ENCODE measurements around the gene PACRG. TPM values are rescaled to one million over a fixed set of nuclear protein-coding genes. Genes with fewer than 3 reads are reported as not detected.
A peak's percentile ranks its signal among the peaks of the same experiment; 100 is the strongest.

The PACRG gene
- total RNA-seq, 1 donor from 2014 or later: 8.2 TPM

DNA sequence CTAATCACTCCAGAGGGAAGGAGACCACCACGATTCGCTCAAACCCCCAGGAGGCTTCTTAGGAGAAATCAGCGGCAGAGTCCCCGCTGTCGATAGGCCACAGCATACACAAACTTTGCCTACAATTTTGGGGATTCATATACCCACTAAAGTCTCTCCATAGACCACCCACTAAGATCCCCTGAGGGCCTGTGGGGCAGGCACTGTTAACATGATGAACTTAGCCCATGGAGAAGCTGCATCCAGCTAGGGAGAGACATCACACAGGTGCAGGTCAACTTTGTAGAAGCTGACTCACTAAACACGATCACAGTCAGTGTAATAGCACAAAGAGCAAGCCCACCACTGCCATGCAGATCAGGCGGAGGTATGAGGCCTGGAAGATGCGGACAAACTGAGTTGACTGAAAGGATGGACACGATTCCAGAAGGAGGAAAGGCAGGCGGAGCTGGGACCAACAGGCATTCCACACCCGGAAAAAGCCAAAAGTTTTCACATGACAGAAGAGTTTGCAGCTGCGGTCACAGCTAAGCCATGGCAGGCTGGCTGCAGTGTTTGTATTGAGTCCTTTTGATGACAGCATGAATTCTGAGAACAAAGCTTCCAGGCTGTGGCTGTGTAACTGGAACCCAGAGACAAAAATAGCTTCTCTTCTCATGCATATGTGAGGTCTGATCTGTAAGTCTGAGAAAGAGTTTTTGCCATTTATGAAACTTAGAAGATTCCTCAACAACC, 611.1 kb downstream of the PACRG start:
- peak; percentile 60 for DNase-seq
- peak; percentile 71 for ATAC-seq

DNA sequence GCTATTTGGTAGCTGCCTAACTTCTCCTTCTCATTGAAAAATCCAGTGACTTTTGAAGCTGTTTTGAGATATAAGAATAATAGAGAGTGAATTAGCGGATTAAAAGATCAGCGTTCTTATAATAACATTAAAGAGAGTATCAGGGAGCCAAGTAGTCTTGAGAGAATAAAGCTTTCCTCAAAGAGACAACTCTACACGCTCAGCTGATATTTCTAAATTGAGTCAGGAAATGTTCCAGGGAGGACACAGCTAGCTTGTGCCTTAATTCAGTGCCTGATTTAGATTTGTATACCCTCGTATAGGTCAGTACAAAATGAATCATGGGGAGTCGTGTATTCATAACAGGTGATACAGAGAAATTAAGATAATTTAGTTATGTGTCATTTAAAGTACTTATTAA, 611.7 kb downstream of the PACRG start:
- intact Hi-C loops (cut with micrococcal nuclease): no loop called here
- DNase-seq (no peak), ATAC-seq (peak; percentile 18)

More for the DNA sequence above, 611.1 kb downstream of the PACRG start:
- intact Hi-C loops (cut with micrococcal nuclease): no loop called here

DNA sequence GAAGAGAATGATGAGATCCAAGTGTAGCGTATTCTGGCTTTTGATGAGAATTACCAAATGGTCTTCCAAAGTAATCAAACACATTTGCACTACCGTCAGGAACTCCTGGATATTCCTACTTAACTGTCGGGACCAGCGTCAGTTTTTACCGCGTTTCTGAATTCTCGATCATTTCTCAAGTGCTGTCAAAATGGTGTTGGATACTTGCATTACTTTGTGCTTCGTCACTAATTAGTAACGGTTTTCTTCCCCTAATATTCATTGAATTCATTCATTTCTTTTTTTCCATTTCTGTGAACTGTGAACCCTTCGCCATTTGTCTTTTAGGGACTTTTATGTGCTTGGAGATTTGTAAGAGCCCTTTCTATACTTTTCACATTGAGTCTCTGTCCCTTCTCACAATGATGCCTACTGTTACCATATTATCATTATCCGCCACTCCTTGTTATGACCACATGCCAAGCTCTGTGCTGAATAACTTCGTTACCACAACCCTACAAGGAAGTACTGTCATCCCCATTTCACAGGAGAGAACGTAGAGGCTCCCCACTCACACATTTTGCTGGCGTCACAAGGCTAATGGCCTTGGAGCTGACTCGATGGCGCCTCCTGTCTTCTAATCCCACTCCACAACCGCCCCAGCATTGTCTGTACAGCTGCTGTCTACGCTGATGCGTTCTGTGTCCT, 612.6 kb downstream of the PACRG start:
- no peak for ATAC-seq
- intact Hi-C loops (cut with micrococcal nuclease): loop anchor here (10.0 kb wide), 1 partner anchor 64 kb away; no protein-coding TSS in a partner anchor
- no peak for DNase-seq

DNA sequence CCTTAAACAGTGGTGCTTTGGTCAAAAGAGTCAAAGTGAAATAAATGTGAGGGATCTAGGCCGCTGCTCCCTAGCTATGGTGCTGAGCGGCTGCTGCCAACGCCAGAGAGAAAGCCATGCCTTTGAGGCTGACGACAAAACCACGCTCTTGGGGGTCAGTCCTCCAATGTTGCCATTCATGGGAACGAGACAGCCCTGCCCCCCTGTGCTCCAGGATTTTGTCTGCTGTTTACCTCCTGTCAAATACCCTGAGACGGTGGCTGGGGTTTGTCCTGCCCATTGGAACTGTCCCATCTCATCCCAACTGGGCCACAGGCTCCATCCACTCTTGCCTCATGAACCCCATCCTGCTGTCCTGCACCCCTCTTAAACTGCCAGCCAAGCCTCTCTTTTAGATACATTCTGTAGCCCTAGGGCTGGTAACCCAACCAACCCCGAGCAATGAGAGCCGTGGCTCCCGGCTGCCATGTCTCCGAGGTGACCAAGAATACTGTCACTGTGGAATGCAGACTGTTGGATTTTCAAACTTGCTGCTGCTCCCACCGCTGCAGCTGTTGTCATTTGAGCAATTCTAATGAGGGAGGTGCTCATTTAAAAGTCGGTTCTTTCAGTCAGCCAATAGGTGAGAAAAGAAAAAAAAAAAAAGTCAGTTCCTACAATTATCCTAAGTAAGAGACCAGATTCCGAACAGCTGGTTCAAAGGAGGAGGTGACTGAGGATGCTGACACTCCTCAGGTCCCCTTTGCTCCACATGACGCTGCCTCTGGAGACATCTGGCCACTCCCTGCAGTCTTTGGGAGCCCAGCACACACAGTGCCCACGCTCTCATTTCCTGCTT, 613.7 kb downstream of the PACRG start:
- intact Hi-C loops (cut with micrococcal nuclease): loop anchor here (10.0 kb wide), 1 partner anchor 63 kb away; no protein-coding TSS in a partner anchor
- ATAC-seq (no peak), DNase-seq (no peak)

DNA sequence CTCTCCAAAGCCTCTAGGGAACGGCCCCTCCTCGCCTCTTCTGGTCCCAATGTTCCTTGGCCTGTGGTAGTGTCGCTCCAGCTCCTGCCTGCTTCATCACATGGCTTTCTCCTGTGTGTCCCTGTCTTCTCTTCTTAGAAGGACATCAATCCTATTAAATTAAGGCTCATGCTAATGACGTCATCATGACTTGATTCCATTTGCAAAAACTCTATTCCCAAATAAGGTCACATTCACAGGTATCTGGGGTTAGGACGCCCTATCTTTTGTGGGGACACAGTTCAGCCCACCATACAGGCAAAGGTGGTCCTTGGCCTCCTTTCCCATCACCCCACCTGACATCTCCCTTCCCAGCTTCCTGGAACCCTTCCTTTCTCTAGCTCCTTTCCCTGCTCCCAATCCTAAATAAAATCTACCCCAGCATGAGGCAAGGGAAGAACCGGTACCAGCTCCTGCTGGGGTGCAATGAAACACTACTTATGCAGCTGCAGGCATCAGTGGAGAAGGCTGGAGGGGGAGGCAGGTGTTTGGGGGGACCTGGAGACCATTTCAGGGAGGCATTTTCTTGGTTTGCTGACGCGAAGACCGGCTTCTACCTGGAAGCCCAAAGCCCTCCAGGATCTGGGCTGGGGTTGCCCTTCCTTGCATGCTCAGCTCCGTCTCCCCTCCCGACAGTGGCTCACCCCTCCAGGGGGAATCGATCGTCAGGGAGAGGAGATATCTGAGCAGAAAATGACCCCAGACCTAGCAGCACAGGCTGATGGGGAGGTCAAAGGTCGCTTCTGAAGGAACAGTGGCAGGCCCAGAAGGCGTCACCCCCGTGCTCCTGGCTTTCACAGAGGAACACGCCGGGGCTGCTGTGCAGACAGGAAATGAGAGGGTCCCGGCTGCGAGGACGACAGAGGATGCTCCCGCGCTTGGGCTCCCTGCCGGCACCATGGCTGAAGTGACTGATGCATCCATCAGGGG, 615.1 kb downstream of the PACRG start:
- intact Hi-C loops (cut with micrococcal nuclease): loop anchor here (10.0 kb wide), 1 partner anchor 62 kb away; no protein-coding TSS in a partner anchor
- DNase-seq: no peak
- no peak for ATAC-seq

DNA sequence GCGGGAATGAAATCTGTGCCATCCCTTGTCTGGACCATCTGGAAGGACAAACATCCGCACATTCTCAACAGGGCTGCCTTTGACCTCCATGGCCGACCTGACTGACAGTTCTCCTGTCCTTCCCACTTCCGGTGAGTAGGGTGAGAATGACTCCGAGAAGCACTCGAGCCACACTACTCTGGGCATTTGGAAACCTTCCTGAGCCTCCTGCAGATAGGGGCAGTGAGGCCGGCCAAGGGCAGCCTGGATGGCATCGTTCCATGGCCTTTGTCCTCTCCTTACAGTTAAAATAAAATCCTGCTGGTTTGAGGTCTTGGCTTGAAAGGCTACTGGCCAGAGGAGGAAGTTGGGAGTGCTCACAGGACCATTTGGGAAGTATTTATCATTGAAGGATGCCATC, 615.8 kb downstream of the PACRG start:
- peak; percentile 10 for ATAC-seq
- intact Hi-C loops (cut with micrococcal nuclease): loop anchor here (10.0 kb wide), 1 partner anchor 61 kb away; no protein-coding TSS in a partner anchor
- DNase-seq: no peak

DNA sequence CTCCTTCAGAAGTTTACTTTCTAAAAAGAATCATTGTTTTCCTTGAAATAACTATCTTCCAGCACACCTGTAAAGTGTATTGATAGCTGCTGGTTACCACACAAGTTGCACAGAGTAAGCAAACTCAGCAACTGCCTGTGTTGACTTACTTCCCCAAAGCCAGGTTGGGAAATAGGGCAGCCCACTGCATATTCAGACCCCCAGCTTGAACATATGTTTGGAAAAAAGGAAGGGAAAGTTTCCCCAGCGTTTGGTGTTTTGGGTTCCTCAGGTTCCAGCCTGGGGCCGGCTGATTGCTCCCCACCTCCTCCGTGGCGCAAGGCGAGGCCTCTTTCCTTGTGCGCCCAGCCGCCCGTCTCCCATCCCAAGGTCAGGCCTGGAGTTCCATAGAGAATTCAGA, 616.6 kb downstream of the PACRG start:
- intact Hi-C loops (cut with micrococcal nuclease): loop anchor here (10.0 kb wide), 1 partner anchor 60 kb away; no protein-coding TSS in a partner anchor
- DNase-seq (no peak), ATAC-seq (no peak)

DNA sequence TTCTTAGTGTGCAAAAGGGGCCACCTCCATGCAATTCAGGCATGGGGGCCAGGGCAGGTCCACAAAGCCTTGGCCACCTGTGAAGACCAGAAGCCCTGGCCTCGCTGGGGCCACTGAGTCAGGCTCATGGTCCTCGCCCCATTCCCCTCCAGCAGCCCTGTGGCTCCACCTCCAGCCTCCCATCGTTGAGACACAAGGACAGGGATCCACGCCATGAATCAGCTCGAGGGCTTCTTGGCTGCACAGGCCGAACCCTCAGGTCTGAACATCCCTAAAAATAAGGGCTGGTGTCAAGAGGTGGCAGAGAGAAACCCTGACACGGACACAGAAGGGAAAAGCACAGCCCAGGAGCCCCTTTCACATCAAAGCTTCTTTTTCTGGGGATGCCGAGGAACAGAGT, 618.2 kb downstream of the PACRG start:
- ATAC-seq (peak; percentile 23), DNase-seq (no peak)
- intact Hi-C loops (cut with micrococcal nuclease): loop anchor here (10.0 kb wide), 1 partner anchor 59 kb away; no protein-coding TSS in a partner anchor

DNA sequence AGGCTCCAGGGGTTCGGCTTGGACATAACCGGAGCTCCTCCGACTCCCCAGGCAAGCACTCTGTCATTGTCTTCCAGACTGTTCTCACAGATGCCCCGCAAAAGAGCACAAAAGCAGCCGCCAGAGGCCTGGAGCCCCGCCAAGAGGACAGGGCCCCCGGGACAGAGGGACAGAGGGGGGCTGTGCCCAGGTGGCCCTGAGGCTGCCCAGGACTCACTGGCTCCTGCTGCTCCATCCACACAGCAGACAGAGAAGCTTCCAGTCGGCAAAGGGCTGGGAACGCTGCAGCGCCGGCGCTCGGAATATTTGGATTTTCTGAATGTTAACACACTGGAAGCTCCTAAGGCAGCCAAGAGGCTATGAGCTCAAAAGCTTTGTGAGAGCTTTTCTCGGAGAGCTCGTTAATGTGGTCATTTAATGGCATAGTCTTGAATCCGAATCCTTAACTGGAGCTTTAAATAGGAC, 618.8 kb downstream of the PACRG start:
- intact Hi-C loops (cut with micrococcal nuclease): loop anchor here (10.0 kb wide), 1 partner anchor 58 kb away; no protein-coding TSS in a partner anchor

DNA sequence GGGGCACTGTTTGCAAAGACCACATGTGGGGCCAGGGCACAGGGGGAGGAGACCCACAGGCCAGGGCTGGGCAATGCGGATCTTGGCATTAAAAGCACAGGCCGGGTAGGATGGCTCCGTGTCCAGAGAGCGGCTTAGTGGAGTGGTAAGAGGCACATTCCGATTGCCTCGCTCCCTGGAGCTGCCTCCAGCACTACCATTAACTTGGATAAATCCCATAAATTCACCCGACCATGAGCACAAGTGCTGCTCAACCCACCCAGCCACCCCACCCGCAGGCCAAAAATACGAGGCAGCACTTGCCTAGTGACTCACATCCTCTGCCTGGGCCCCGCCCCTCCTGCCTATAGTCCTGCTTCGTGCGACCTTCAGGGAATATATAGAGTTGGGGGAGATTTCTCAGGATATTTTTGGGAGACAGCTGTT, 619.3 kb downstream of the PACRG start:
- ATAC-seq (peak; percentile 23), DNase-seq (no peak)
- intact Hi-C loops (cut with micrococcal nuclease): loop anchor here (10.0 kb wide), 1 partner anchor 58 kb away; no protein-coding TSS in a partner anchor

More for the DNA sequence above, 618.8 kb downstream of the PACRG start:
- DNase-seq: peak; percentile 57
- peak; percentile 54 for ATAC-seq

DNA sequence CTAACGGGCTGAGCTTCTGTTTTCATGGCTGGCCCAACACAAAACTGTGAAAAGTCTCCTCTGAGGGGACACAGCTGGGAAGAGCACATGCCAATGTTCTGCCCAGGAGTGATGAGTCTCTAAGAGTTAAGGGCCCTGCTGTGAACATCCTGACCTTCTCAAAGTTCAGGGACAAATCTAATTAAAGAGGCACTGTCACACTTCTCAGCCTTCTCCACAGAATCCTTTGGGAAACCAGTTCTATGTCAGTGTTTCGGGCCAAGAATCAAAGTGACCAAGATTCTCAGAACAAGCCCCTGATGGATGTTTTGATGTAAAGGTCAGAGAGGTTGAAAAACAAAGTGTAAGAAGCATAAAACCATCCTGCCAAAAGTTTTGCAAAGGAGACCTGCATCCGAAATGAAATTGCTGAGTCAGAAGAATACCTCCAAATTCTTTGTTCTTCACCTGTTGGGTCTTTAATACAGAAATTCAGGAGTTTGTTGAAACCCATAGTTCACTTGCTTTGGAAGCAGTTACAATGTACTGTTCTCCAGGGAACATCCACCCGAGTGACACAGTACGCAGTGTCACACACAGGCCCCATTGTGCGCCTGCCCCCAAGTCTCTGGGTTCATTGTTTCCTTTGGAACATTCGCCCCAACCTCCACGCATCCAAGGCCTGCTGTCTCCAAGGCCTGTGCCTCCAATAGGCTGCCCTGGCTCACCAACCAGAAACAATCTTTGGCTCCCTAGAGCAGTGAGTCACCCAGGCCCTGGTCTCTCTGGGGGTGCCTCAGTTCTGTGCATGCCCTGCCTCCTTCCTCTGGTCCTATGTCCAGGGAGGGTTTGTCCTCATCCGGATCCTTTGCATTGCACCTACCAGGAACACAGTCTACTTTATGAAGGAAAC, 621.3 kb downstream of the PACRG start:
- DNase-seq (no peak), ATAC-seq (peak; percentile 6)
- intact Hi-C loops (cut with micrococcal nuclease): loop anchor here (10.0 kb wide), 1 partner anchor 56 kb away; no protein-coding TSS in a partner anchor

DNA sequence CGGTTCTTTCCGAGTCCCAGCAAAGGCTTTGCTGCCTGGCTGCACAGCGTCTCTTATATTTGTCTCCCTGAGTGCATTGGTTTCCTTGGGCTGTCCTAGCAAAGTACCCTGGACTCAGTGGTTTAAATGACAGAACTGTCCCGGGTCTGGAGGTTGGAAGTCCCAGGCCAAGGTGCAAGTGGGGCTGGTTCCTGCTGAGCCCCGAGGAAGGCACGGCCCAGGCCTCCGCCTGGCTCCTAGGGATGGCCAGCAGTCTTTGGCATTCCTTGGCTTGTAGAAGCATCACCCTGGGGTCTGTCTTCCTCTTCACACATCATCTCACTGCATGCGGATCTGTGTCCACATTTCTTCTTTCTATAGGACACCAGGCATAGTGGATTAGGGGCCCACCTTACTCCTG, 621.9 kb downstream of the PACRG start:
- intact Hi-C loops (cut with micrococcal nuclease): loop anchor here (10.0 kb wide), 1 partner anchor 55 kb away; no protein-coding TSS in a partner anchor
- DNase-seq (no peak), ATAC-seq (no peak)

DNA sequence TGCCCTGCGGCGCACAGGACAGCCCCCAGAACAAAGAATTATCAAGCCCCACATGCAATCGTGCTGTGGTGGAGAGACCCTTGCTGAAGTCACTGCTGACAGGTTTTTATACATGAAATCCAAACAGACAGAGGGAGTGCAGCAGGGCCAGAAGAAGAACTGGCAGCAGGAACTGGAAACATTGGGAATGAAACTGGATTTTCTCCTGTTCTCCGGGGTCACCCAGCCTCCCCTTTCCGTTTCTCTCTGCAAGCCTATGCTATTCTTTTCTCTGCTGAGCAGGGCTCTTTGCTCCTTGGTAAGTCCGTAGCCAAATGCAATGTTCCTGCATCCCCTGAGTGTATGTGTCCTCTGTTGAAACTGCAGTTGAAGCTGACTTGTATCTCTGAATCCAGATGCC, 623.2 kb downstream of the PACRG start:
- no peak for DNase-seq
- intact Hi-C loops (cut with micrococcal nuclease): no loop called here

DNA sequence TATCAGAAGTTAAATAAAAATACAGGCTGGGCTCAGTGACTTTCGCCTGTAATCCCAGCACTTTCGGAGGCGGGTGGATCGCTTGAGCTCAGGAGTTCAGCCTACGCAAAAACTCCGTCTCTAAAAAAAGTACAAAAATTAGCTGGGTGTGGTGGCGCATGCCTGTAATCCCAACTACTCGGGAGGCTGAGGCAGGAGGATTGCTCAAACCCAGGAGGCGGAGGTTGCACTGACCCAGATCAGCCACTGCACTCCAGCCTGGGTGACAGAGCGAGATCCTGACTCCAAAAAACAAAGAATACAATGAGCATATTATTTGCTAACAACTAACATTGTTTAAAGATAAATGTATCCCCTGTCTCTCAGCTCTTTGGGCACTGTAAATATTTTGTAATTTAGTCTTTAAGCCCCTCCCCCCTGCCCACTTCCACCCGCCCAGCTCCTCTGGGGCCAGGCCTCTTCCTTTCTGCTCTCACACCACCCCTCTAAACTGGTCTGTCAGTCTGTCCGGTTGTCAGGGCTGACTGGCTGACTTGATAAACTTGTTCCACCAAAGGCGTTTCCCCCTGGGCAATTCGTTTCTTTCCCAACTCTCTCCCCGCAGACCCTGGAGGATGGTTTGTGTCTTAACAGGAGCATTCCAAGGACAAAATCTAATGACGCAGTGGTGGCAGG, 624.4 kb downstream of the PACRG start:
- ATAC-seq: no peak
- intact Hi-C loops (cut with micrococcal nuclease): no loop called here
- no peak for DNase-seq

More for the DNA sequence above, 623.2 kb downstream of the PACRG start:
- no peak for ATAC-seq

DNA sequence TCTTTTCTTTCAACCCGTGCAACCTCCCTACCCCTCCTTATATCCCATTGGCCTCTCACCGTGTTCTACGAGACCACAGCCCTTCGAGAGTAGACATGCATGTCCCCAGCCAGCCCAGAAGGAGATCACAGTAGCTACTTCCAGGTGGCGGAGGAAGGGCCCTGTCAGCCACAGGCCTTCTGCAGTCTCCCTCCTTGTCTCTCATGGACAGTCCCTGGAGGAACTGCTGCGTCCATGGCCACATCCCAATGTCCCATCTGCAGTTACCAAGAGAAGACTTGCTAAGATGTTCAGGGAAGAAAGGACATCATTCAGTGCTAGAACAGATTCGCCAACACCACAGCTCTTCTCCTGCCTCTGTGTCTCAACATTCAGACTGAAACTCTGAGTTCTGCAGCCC, 625.2 kb downstream of the PACRG start:
- intact Hi-C loops (cut with micrococcal nuclease): no loop called here
- DNase-seq (no peak), ATAC-seq (no peak)

DNA sequence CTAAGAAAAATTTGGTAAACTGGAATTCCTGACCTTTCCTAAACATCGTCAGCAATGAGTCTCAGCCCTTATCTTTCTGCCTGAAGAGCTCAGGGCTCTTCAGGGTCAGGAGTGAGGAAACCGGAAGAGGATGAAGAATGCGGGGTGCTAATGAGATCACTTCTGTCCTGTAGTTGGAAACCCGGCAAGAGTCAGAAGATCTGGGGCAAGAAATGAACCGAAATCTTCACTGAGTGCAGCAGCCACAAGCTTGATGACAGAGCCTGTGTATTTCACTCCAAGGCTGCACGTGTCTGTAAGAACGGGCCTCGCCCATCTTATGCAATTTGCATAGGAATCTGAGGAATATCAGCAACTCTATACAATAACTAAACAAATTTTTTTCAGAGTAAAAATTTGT, 626.3 kb downstream of the PACRG start:
- intact Hi-C loops (cut with micrococcal nuclease): no loop called here
- no peak for DNase-seq
- peak; percentile 32 for ATAC-seq
